Endothelial cell of umbilical vein (primary cell): Measurements from ENCODE around the gene NRDC. TPM values are rescaled to one million over a fixed set of nuclear protein-coding genes. Genes with fewer than 3 reads are reported as not detected.

Experiments
- BruUV-seq: library from RNA; stranded (reverse); fragments of 400-500 nt; replicated peaks from 2 replicates; lab custom pipeline; 2021; lab: Mats Ljungman, UMichigan
- CTCF ChIA-PET: fragments of 300-600, 350-600 bp; sonication (Branson Sonifier 250); formaldehyde crosslinking; loops from one replicate; lab custom pipeline; 2021; ENCODE audit warnings: antibody characterized with exemption, inconsistent platforms; lab: Charles Lee
- POLR2A ChIA-PET: fragments of 300-600, 350-600 bp; sonication (Branson Sonifier 250); formaldehyde crosslinking; loops from one replicate; lab custom pipeline; 2021; ENCODE audit warnings: antibody characterized with exemption, inconsistent platforms; lab: Charles Lee
- DNase-seq: peaks from one replicate; pipeline ENCODE4 v3.0.0-alpha.2; 2011; ENCODE audit warnings: low read depth, low spot score
- FAIRE-seq: peaks from 2 replicates; lab custom pipeline; 2011; peaks lifted over from hg19 to GRCh38; lab: Jason Lieb, UNC
- H2AFZ ChIP-seq: 2 replicates; pipeline ENCODE4 v1.6.0; 2012; ENCODE audit warnings: low read depth, low read length, control low read depth, inconsistent platforms
- H3K27ac ChIP-seq: 2 replicates; pipeline ENCODE4 v1.5.1; 2011; ENCODE audit warnings: low read depth, mild to moderate bottlenecking, control low read depth, low read length, moderate library complexity; ENCODE audit not compliant: insufficient read depth
- H3K27me3 ChIP-seq, 2 experiments: 2 replicates each; pipeline versions ENCODE4 v1.6.0 to v1.6.1; 2011; ENCODE audit warnings: low read length in 2 of 2, mixed read lengths in 1 of 2; ENCODE audit not compliant: control insufficient read depth in 2 of 2, insufficient read depth in 2 of 2
- H3K36me3 ChIP-seq, 2 experiments: 2 replicates in 1 of 2; 3 replicates in 1 of 2; pipeline ENCODE4 v1.5.1; 2011; ENCODE audit warnings: low read length in 2 of 2, mild to moderate bottlenecking in 1 of 2, moderate library complexity in 1 of 2; ENCODE audit not compliant: control insufficient read depth in 2 of 2, insufficient read depth in 2 of 2; ENCODE audit errors: extremely low read depth in 1 of 2
- H3K4me1 ChIP-seq: 3 replicates; pipeline ENCODE4 v1.5.1; 2011; ENCODE audit warnings: mild to moderate bottlenecking, low read length; ENCODE audit not compliant: control insufficient read depth, insufficient read depth; ENCODE audit errors: extremely low read depth
- H3K4me2 ChIP-seq: 2 replicates; pipeline ENCODE4 v1.6.1; 2011; ENCODE audit warnings: low read length, control low read depth, mixed read lengths; ENCODE audit not compliant: insufficient read depth
- H3K4me3 ChIP-seq, 3 experiments: fragments of 200-600 bp in 1 of 3; sonication (generic), shearing (Covaris generic) in 1 of 3; replicated peaks in 1 of 3; 2 replicates each; pipeline ENCODE4 v1.5.1; 2011 to 2016; ENCODE audit warnings: control low read depth in 3 of 3, low read length in 3 of 3, mild to moderate bottlenecking in 2 of 3, inconsistent platforms in 1 of 3, low read depth in 1 of 3, moderate library complexity in 1 of 3; ENCODE audit not compliant: insufficient read depth in 1 of 3
- H3K79me2 ChIP-seq: 2 replicates; pipeline ENCODE4 v1.6.0; 2012; ENCODE audit warnings: low read length, inconsistent platforms; ENCODE audit not compliant: control insufficient read depth, insufficient read depth
- H3K9ac ChIP-seq: replicated peaks from 2 replicates; pipeline ENCODE3; 2011; ENCODE audit warnings: low read length, control low read depth; ENCODE audit not compliant: insufficient read depth; ENCODE audit errors: extremely low read depth
- H3K9me1 ChIP-seq: replicated peaks from 3 replicates; pipeline ENCODE4 v1.6.0; 2011; ENCODE audit warnings: mild to moderate bottlenecking, low read length; ENCODE audit not compliant: control insufficient read depth, insufficient read depth; ENCODE audit errors: extremely low read depth
- H3K9me3 ChIP-seq: replicated peaks from 2 replicates; pipeline ENCODE4 v1.5.1; 2012; ENCODE audit warnings: low read length, inconsistent platforms; ENCODE audit not compliant: control insufficient read depth, insufficient read depth
- H4K20me1 ChIP-seq: replicated peaks from 2 replicates; pipeline ENCODE3; 2011; ENCODE audit warnings: mild to moderate bottlenecking, low read length; ENCODE audit not compliant: control insufficient read depth, insufficient read depth; ENCODE audit errors: extremely low read depth
- CTCF ChIP-seq, 2 donors: IDR thresholded peaks; 1 replicate in 1 of 2; 2 replicates in 1 of 2; pipeline ENCODE4 v1.5.1; 2011; ENCODE audit warnings: low read length in 2 of 2, mild to moderate bottlenecking in 2 of 2, moderate library complexity in 2 of 2, control low read depth in 1 of 2, inconsistent platforms in 1 of 2, low read depth in 1 of 2; ENCODE audit not compliant: insufficient read depth in 1 of 2; ENCODE audit errors: extremely low read depth in 1 of 2
- EZH2 ChIP-seq: IDR thresholded peaks from 2 replicates; pipeline ENCODE4 v1.6.1; 2012; ENCODE audit warnings: borderline replicate concordance, low read depth, mild to moderate bottlenecking, moderate library complexity, low read length, inconsistent platforms; ENCODE audit not compliant: severe bottlenecking
- FOS ChIP-seq: IDR thresholded peaks from 2 replicates; pipeline ENCODE4 v1.6.1; 2011; ENCODE audit warnings: mild to moderate bottlenecking, low read length, moderate library complexity, borderline replicate concordance; ENCODE audit not compliant: insufficient read depth
- GATA2 ChIP-seq: IDR thresholded peaks from 2 replicates; pipeline ENCODE4 v1.7.0; 2011; ENCODE audit warnings: low read depth, mild to moderate bottlenecking, moderate library complexity, mixed read lengths, low read length; ENCODE audit not compliant: insufficient read length, insufficient read depth
- JUN ChIP-seq: IDR thresholded peaks from 2 replicates; pipeline ENCODE4 v1.6.1; 2011; ENCODE audit warnings: borderline replicate concordance, low read depth; ENCODE audit not compliant: insufficient read length, insufficient read depth
- MAX ChIP-seq: IDR thresholded peaks from 2 replicates; pipeline ENCODE4 v1.6.1; 2011; ENCODE audit not compliant: insufficient read depth, insufficient read length
- MYC ChIP-seq: IDR thresholded peaks from one replicate; pipeline ENCODE4 v1.6.1; 2011; ENCODE audit warnings: mild to moderate bottlenecking, low read depth, low read length
- POLR2A ChIP-seq: IDR thresholded peaks from 2 replicates; pipeline ENCODE4 v1.6.1; 2012; ENCODE audit warnings: low read depth, mild to moderate bottlenecking, control low read depth, low read length
- POLR2AphosphoS5 ChIP-seq: IDR thresholded peaks from 2 replicates; pipeline ENCODE4 v1.6.1; 2012; ENCODE audit warnings: low read depth, mild to moderate bottlenecking, control low read depth, low read length, moderate library complexity; ENCODE audit not compliant: insufficient read depth
- dilution Hi-C: fragments of 300-500 bp; cut with MboI; formaldehyde crosslinking; loops from one replicate; pipeline ENCODE4 v1.15.0; 2019; ENCODE audit warnings: low sequenced_read_pairs; ENCODE audit not compliant: extremely low pct_ligation_motif_present
- intact Hi-C: fragments of 100-400 bp; cut with micrococcal nuclease; formaldehyde crosslinking; loops from one replicate; pipeline ENCODE4 v1.10.0; 2022
- polyA plus RNA-seq, 4 experiments: library from polyadenylated mRNA; depleted of rRNA in 3 of 4; stranded (reverse) in 3 of 4; unstranded in 1 of 4; fragments of >200 nt; gene quantifications; 2 replicates each; pipeline versions ENCODE4 v1.2.1 to v1.2.3, GENCODE V29; 2011 to 2012; ENCODE audit warnings: missing spikeins in 1 of 4
- total RNA-seq: library from RNA; stranded (reverse); gene quantifications from 2 replicates; pipeline ENCODE4 v1.2.3, GENCODE V29; 2021

The NRDC gene
- total and polyA plus RNA-seq, 2 donors (not counting 3 experiments of a cell fraction or from before 2014, with no cell fraction given) = 41.8 to 146 TPM

- FAIRE-seq (no peak), DNase-seq (no peak)
- no peak overlapping the region for H3K4me3 ChIP-seq
- H3K4me2 ChIP-seq = no peak overlapping the region
- H3K27ac ChIP-seq = no peak overlapping the region
- no TSS peak for BruUV-seq
- no peak overlapping the region for H2AFZ ChIP-seq
- dilution Hi-C loops (no loop called here), intact Hi-C loops (no loop called here)
- H3K36me3 ChIP-seq = peaks cover 44 to 61% of the 10 kb centered on the region in 2 experiments
- H3K9ac ChIP-seq = no peak overlapping the region
- ChIA-PET POLR2A (no interaction called here), CTCF (no interaction called here)
- H4K20me1 ChIP-seq = no peaks in the 10 kb centered on the region
- H3K4me1 ChIP-seq = no peaks in the 10 kb centered on the region
- TF ChIP-seq EZH2 (no peak), CTCF (IDR thresholded peaks at IDR 0.05; ENCODE audit: extremely low read depth in 1 of 2, insufficient read depth in 1 of 2, low read depth in 1 of 2, low read length in 2 of 2) (no peak), POLR2AphosphoS5 (no peak), POLR2A (no peak), FOS (no peak), MAX (no peak), MYC (no peak), GATA2 (no peak), JUN (no peak)
- no peaks in the 10 kb centered on the region for H3K9me1 ChIP-seq
- H3K27me3 ChIP-seq = no peaks in the 10 kb centered on the region
- H3K9me3 ChIP-seq = no peaks in the 10 kb centered on the region
- H3K79me2 ChIP-seq = no peaks in the 10 kb centered on the region
Observed at GRCh38 chr1:51789342-51789741, 89.2 kb downstream of the NRDC start.
